DND-41 (cell line): ENCODE data around the gene CIBAR2.

Experiments used
- ATAC-seq: fragments of 200-7000 bp; cut with Tn5 transposase; 3 replicates; pipeline ENCODE4 v1.9.1; 2021; ENCODE audit warnings: low read depth; ENCODE audit not compliant: insufficient read depth
- DNase-seq: peaks from one replicate; pipeline ENCODE4 v3.0.0-alpha.2; 2020
- H2AFZ ChIP-seq: 2 replicates; pipeline ENCODE4 v1.6.0; 2012; ENCODE audit warnings: low read depth, low read length
- H3K27ac ChIP-seq: 2 replicates; pipeline ENCODE4 v1.5.1; 2012; ENCODE audit warnings: low read length, inconsistent platforms
- H3K27me3 ChIP-seq: fragments of 200-600 bp; sonication (generic); 2 replicates; pipeline ENCODE4 v1.6.0; 2012; ENCODE audit warnings: low read length, mild to moderate bottlenecking, inconsistent platforms; ENCODE audit not compliant: insufficient read depth, poor library complexity
- H3K36me3 ChIP-seq: 2 replicates; pipeline ENCODE4 v1.5.1; 2012; ENCODE audit warnings: low read length, inconsistent platforms; ENCODE audit not compliant: insufficient read depth
- H3K4me1 ChIP-seq: 2 replicates; pipeline ENCODE4 v1.5.1; 2012; ENCODE audit warnings: mild to moderate bottlenecking, low read length; ENCODE audit not compliant: insufficient read depth
- H3K4me2 ChIP-seq: 2 replicates; pipeline ENCODE4 v1.6.0; 2012; ENCODE audit warnings: mild to moderate bottlenecking, moderate library complexity, low read length, inconsistent platforms; ENCODE audit not compliant: insufficient read depth
- H3K4me3 ChIP-seq, 2 experiments: fragments of 200-600 bp in 1 of 2; shearing (Covaris generic) in 1 of 2; 2 replicates each; pipeline ENCODE4 v1.5.1; 2012 to 2016; ENCODE audit warnings: inconsistent platforms in 2 of 2, low read length in 2 of 2, mild to moderate bottlenecking in 2 of 2, low read depth in 1 of 2, moderate library complexity in 1 of 2
- H3K79me2 ChIP-seq: 2 replicates; pipeline ENCODE4 v1.6.0; 2012; ENCODE audit warnings: low read length, inconsistent platforms; ENCODE audit not compliant: insufficient read depth
- H3K9ac ChIP-seq: 2 replicates; pipeline ENCODE4 v1.6.0; 2012; ENCODE audit warnings: low read depth, mild to moderate bottlenecking, inconsistent platforms, low read length, moderate library complexity
- H3K9me3 ChIP-seq: 2 replicates; pipeline ENCODE4 v1.5.1; 2012; ENCODE audit warnings: low read length, moderate library complexity, mild to moderate bottlenecking, inconsistent platforms; ENCODE audit not compliant: insufficient read depth, severe bottlenecking
- H4K20me1 ChIP-seq: 2 replicates; pipeline ENCODE4 v1.6.0; 2012; ENCODE audit warnings: low read length; ENCODE audit not compliant: insufficient read depth
- EZH2 ChIP-seq: IDR thresholded peaks from 3 replicates; pipeline ENCODE4 v1.6.1; 2012; ENCODE audit warnings: borderline replicate concordance, low read depth, mild to moderate bottlenecking, moderate library complexity, low read length, inconsistent platforms; ENCODE audit not compliant: severe bottlenecking
- TF ChIP-seq, protein P1 (sequence below): IDR thresholded peaks from 2 replicates; pipeline ENCODE4 v1.5.1; 2012; ENCODE audit warnings: borderline replicate concordance, low read length, moderate library complexity, mild to moderate bottlenecking; ENCODE audit not compliant: poor library complexity, severe bottlenecking; ENCODE audit errors: extremely low read depth

CIBAR2 gene

GRCh38 chr16:85157813-85158742, 45.8 kb upstream of the CIBAR2 start:
- Histone ChIP-seq H3K27me3 (peaks cover 2% of the 10 kb centered on the region), H3K4me1 (no peaks in the 10 kb centered on the region), H4K20me1 (no peaks in the 10 kb centered on the region), H3K27ac (no peak overlapping the region), H2AFZ (no peak overlapping the region), H3K9ac (no peak overlapping the region), H3K36me3 (no peaks in the 10 kb centered on the region), H3K4me3 (no peak overlapping the region), H3K79me2 (no peaks in the 10 kb centered on the region), H3K9me3 (no peaks in the 10 kb centered on the region), H3K4me2 (no peak overlapping the region)
- DNase-seq (no peak), ATAC-seq (no peak)
- TF ChIP-seq, protein P1, sequence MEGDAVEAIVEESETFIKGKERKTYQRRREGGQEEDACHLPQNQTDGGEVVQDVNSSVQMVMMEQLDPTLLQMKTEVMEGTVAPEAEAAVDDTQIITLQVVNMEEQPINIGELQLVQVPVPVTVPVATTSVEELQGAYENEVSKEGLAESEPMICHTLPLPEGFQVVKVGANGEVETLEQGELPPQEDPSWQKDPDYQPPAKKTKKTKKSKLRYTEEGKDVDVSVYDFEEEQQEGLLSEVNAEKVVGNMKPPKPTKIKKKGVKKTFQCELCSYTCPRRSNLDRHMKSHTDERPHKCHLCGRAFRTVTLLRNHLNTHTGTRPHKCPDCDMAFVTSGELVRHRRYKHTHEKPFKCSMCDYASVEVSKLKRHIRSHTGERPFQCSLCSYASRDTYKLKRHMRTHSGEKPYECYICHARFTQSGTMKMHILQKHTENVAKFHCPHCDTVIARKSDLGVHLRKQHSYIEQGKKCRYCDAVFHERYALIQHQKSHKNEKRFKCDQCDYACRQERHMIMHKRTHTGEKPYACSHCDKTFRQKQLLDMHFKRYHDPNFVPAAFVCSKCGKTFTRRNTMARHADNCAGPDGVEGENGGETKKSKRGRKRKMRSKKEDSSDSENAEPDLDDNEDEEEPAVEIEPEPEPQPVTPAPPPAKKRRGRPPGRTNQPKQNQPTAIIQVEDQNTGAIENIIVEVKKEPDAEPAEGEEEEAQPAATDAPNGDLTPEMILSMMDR, result no peak
- TF ChIP-seq EZH2, result no peak

DNA sequence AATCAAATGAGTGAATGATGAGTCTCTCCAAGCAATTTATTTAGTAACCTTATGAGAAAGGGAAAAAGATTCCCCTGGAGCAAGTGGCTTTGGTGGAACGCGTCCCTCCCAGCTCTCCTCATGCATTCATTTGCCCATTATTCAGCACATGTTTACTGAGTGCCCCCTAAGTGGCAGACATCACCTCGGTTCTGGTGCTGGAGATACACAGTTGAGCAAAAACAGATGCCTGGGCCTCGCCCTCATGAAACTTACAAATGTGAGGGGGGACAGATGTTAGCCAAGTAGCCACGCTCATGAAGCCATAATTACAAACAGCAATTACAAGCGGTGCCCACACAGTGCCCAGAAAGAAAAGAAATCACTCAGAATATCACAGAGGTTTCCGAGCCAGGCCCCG, 45.1 kb upstream of the CIBAR2 start:
- H3K9ac ChIP-seq, result no peak overlapping the region
- no peaks in the 10 kb centered on the region for H3K79me2 ChIP-seq
- H4K20me1 ChIP-seq, result no peaks in the 10 kb centered on the region
- H2AFZ ChIP-seq, result no peak overlapping the region
- H3K27me3 ChIP-seq, result no peaks in the 10 kb centered on the region
- no peak for ATAC-seq
- no peak overlapping the region for H3K4me3 ChIP-seq
- no peak for TF ChIP-seq EZH2
- TF ChIP-seq, protein P1, result no peak
- no peaks in the 10 kb centered on the region for H3K4me1 ChIP-seq
- H3K27ac ChIP-seq, result no peak overlapping the region
- DNase-seq, result no peak
- no peak overlapping the region for H3K4me2 ChIP-seq
- no peaks in the 10 kb centered on the region for H3K9me3 ChIP-seq
- H3K36me3 ChIP-seq, result no peaks in the 10 kb centered on the region

- no peaks in the 10 kb centered on the region for H4K20me1 ChIP-seq
- H3K79me2 ChIP-seq, result no peaks in the 10 kb centered on the region
- H2AFZ ChIP-seq, result no peak overlapping the region
- no peak overlapping the region for H3K9ac ChIP-seq
- H3K4me2 ChIP-seq, result no peak overlapping the region
- H3K36me3 ChIP-seq, result no peaks in the 10 kb centered on the region
- DNase-seq, result no peak
- no peak overlapping the region for H3K27ac ChIP-seq
- no peaks in the 10 kb centered on the region for H3K9me3 ChIP-seq
- no peaks in the 10 kb centered on the region for H3K4me1 ChIP-seq
- no peaks in the 10 kb centered on the region for H3K27me3 ChIP-seq
- TF ChIP-seq, protein P1, result no peak
- TF ChIP-seq EZH2, result no peak
- no peak overlapping the region for H3K4me3 ChIP-seq
- no peak for ATAC-seq
Measured at GRCh38 chr16:85156869-85157268, 44.6 kb upstream of the CIBAR2 start.
